Bronchial epithelial cell (primary cell): ENCODE measurements around the gene AGPAT3. TPM values are rescaled to one million over a fixed set of nuclear protein-coding genes. Genes with fewer than 3 reads are reported as not detected.

Experiments
- DNase-seq: peaks from one replicate; pipeline ENCODE4 v3.0.0-alpha.2; 2010; ENCODE audit warnings: low read depth
- FAIRE-seq: peaks from 2 replicates; lab custom pipeline; 2011; peaks lifted over from hg19 to GRCh38; lab: Jason Lieb, UNC
- H3K27me3 ChIP-seq: 2 replicates; pipeline ENCODE4 v1.5.1; 2011; ENCODE audit warnings: low read length; ENCODE audit not compliant: control insufficient read depth, insufficient read depth
- H3K36me3 ChIP-seq: 2 replicates; pipeline ENCODE4 v1.5.1; 2011; ENCODE audit warnings: low read length; ENCODE audit not compliant: control insufficient read depth, insufficient read depth
- H3K4me3 ChIP-seq: 2 replicates; pipeline ENCODE4 v1.5.1; 2011; ENCODE audit warnings: mild to moderate bottlenecking, low read depth, low read length, control low read depth
- total RNA-seq: library from RNA; depleted of rRNA; stranded (reverse); fragments of >200 nt; gene quantifications from 2 replicates; pipeline ENCODE4 v1.2.1, GENCODE V29; 2014
- TF ChIP-seq, protein P1 (sequence below): IDR thresholded peaks from 2 replicates; pipeline ENCODE4 v1.5.1; 2011; ENCODE audit warnings: mild to moderate bottlenecking, moderate library complexity, low read length, control low read depth, inconsistent platforms; ENCODE audit not compliant: insufficient read depth, severe bottlenecking

AGPAT3 gene
- total RNA-seq, 1 donor from 2014 or later: 40.5 TPM

DNA sequence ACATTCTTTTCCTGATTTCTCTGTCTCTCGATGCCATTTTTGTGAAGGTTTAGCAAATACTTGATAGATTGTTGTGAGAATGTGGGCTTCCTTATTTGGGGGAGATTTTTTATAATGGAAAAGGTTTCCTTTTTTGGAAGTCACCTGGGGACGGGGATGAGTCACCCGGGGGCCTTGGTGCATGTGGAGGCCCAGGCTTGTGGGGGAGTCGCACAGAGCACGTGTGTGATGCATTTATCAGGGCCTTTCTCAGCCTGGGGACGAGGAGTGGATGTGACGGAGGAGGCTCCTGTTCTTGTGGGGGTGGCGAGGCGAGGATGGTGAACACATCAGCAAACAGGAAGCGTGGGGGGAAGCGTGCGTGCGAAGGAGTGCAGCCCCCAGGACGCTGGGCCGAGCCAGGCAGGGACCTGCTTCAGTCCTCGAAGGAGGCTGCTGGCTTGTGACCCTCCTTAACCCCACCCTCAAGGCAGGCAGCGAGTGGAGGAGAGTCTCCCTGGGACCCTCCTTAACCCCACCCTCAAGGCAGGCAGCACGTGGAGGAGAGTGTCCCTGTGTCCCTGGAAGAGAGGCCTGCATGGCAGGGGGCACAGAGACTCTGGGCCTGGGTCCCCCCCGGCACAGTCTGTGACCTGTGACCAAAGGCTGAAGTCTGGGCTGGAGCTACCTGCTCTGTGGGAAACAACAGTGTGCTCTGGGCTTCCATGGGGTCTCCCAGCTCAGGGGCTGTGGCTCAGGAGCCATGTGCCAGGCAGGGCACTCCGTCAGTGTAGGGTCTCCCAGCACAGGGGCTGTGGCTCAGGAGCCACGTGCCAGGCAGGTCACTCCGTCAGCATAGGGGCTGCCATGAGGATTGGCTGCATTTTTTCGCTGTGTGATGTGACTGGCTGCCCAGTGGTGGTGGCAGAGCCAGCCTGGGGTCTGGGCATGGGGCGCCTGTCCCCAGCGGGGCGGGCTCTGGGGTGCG lies 57.2 kb downstream of the AGPAT3 start:
- TF ChIP-seq, protein P1, sequence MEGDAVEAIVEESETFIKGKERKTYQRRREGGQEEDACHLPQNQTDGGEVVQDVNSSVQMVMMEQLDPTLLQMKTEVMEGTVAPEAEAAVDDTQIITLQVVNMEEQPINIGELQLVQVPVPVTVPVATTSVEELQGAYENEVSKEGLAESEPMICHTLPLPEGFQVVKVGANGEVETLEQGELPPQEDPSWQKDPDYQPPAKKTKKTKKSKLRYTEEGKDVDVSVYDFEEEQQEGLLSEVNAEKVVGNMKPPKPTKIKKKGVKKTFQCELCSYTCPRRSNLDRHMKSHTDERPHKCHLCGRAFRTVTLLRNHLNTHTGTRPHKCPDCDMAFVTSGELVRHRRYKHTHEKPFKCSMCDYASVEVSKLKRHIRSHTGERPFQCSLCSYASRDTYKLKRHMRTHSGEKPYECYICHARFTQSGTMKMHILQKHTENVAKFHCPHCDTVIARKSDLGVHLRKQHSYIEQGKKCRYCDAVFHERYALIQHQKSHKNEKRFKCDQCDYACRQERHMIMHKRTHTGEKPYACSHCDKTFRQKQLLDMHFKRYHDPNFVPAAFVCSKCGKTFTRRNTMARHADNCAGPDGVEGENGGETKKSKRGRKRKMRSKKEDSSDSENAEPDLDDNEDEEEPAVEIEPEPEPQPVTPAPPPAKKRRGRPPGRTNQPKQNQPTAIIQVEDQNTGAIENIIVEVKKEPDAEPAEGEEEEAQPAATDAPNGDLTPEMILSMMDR: no peak
- Histone ChIP-seq H3K4me3 (no peak overlapping the region), H3K36me3 (peaks cover 2% of the 10 kb centered on the region), H3K27me3 (no peaks in the 10 kb centered on the region)
- FAIRE-seq (no peak), DNase-seq (no peak)

GRCh38 chr21:43922949-43923348 lies 57.9 kb downstream of the AGPAT3 start:
- DNase-seq: no peak
- Histone ChIP-seq H3K27me3 (no peaks in the 10 kb centered on the region), H3K4me3 (no peak overlapping the region), H3K36me3 (peaks cover 2% of the 10 kb centered on the region)
- no peak for FAIRE-seq
- TF ChIP-seq, protein P1: no peak

DNA sequence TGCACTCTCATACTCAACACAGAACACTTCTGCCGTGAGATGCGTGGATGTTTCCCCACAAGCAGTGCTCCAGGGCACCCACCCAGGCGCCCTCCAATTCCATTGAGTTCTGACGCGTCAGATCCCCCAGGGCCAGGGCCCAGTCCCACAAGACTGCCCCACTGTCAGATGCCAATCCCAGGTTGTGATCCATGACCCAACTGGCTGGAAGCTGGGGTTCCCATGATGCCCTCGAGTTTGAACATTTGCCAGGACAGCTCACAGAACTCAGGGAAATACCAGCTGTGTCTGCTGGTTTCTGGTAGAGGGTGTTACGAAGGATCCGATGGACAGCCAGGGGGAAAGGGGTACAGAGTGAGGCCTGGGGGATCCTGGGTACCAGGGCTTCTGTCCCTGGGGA lies 58.4 kb downstream of the AGPAT3 start:
- no peak overlapping the region for H3K4me3 ChIP-seq
- no peaks in the 10 kb centered on the region for H3K27me3 ChIP-seq
- peaks cover 2% of the 10 kb centered on the region for H3K36me3 ChIP-seq
- TF ChIP-seq, protein P1: no peak
- DNase-seq (no peak), FAIRE-seq (no peak)

DNA sequence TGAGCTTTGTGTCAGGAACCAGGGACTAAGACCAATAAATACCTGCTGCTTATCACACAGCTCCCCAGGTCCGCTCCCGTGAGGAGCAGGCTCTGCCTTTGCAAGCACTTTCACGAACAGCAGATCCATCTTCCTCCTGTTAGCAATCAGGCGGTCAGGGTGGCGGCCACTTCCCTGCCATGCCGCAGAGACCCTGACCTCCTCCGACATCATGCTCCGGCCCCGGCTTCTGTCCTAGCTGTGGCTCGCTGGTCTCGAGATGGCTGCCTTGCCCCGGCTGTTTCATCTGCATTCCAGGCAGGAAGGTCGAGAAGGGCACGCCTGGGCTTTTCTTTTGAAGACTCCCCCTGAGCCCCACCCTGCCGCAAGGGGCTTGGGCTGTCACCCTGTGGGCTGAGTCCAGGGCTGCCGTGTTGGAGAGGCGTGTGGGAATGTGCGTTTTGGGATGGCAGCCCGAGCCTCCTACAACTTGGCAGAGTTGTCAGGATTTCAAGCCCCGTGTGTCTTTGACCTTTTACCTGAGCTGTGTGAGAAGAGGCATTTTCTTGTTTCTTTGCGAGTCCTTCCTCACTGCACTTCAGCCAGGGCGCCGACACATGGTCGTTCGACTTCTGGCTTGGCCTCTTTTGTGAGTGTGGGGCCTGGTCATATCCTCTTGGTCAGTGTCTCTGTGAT lies 59.5 kb downstream of the AGPAT3 start:
- H3K27me3 ChIP-seq: no peaks in the 10 kb centered on the region
- DNase-seq (no peak), FAIRE-seq (no peak)
- no peak overlapping the region for H3K4me3 ChIP-seq
- H3K36me3 ChIP-seq: peaks cover 2% of the 10 kb centered on the region
- TF ChIP-seq, protein P1: no peak

DNA sequence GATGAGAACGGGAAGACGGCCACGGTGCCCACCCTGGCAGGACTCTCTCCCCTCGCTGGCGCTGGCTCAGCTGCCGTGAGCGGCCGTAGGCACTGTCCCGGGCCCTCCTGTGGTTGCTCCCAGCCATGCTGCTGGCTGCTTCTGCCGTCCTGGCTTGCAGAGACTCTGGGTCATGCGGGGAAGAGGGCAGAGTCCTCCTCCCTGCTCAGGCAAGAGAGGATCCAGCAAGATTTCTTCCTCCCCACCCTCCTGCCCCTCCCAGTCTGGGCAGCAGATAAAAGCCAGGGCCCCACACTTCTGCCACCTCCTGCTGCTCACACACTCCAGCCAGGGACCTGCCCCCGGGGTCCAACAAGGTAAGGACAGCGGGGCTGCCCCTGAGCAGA lies 60.1 kb downstream of the AGPAT3 start:
- FAIRE-seq (no peak), DNase-seq (peak; percentile 8)
- Histone ChIP-seq H3K27me3 (no peaks in the 10 kb centered on the region), H3K4me3 (no peak overlapping the region), H3K36me3 (peaks cover 2% of the 10 kb centered on the region)
- TF ChIP-seq, protein P1: no peak
